ENCODE measurements around the gene LDAF1.

GRCh38 chr16:21167360-21167759 lies 8.9 kb downstream of the LDAF1 start:
- no peak for TF ChIP-seq EZH2 (IDR thresholded peaks at IDR 0.05; ENCODE audit: borderline replicate concordance, low read length)
- TF ChIP-seq CTCF (conservative IDR thresholded peaks at IDR 0.05 in 1 of 2, IDR thresholded peaks at IDR 0.05 in 1 of 2; ENCODE audit: extremely low read depth in 1 of 2, insufficient read depth in 1 of 2, low read depth in 1 of 2, low read length in 2 of 2), result no peak
